GM12801 (cell line): ENCODE results near the gene DNAH3.

Experiments
- TF ChIP-seq, protein P1 (sequence below): IDR thresholded peaks from one replicate; pipeline ENCODE4 v1.5.1; 2011; ENCODE audit warnings: control low read depth; ENCODE audit not compliant: insufficient read length; ENCODE audit errors: extremely low read depth

Gene DNAH3

GRCh38 chr16:21036471-21036870, 114.2 kb downstream of the DNAH3 start:
- TF ChIP-seq, protein P1, sequence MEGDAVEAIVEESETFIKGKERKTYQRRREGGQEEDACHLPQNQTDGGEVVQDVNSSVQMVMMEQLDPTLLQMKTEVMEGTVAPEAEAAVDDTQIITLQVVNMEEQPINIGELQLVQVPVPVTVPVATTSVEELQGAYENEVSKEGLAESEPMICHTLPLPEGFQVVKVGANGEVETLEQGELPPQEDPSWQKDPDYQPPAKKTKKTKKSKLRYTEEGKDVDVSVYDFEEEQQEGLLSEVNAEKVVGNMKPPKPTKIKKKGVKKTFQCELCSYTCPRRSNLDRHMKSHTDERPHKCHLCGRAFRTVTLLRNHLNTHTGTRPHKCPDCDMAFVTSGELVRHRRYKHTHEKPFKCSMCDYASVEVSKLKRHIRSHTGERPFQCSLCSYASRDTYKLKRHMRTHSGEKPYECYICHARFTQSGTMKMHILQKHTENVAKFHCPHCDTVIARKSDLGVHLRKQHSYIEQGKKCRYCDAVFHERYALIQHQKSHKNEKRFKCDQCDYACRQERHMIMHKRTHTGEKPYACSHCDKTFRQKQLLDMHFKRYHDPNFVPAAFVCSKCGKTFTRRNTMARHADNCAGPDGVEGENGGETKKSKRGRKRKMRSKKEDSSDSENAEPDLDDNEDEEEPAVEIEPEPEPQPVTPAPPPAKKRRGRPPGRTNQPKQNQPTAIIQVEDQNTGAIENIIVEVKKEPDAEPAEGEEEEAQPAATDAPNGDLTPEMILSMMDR: no peak

DNA sequence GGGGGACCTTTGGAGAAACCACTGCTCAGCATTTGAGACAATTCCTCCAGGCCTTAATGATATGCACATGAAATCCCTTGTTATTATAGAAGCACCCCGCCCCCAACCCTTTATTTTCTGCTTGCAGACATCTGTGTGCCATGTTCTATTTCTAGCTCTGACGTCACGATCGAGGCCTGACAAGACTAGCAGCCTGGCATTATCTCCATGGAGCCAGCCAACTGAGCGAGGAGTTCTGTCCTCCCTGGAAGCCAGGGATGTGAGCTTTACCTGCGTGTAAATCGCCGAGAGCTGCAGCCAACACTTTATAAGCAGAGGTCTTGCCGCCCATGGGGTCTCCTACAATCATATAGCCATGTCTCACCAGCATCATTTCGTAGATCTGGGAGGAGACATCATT, 116.9 kb downstream of the DNAH3 start:
- TF ChIP-seq, protein P1: no peak

GRCh38 chr16:21033264-21033663, 117.4 kb downstream of the DNAH3 start:
- TF ChIP-seq, protein P1: no peak

GRCh38 chr16:21028728-21029127, 121.9 kb downstream of the DNAH3 start:
- TF ChIP-seq, protein P1: no peak

DNA sequence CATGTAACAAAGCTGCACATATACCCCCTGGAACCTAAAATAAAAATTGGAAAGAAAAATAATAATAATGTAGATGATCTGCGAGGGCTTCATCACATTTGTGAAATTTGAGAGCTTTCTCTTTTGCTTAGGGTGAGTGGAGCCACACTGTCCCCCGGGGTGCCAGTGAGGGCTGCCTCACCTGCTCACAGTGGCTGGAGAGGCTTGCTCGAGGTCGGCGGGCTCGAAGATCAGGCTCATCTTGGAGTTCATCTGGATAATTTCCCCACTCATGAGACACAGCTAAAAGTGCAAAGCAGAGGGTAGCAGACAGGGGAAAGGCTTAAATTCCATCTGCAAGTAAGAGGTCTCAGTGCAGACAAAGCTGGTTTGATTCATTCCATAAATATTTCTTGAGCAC, 123.8 kb downstream of the DNAH3 start:
- TF ChIP-seq, protein P1: no peak

GRCh38 chr16:21023509-21024202, 127.0 kb downstream of the DNAH3 start:
- TF ChIP-seq, protein P1: no peak

DNA sequence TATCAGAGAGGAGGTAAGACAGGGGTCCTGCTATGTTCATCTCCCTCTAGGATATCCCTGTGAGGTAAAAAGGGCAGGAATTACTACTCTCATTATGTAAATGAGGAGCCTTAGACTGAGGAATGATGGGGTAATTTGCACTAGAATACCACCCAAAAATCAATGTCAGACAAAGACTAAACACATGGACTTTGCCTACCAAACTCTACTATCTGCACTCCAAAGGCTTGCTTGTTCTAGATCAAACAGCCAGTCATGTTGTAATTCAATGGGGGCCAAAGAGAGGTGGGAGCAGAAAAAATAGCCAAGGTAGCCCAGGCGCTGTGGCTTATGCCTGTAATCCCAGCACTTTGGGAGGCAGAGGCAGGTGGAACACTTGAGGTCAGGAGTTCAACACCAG, 129.3 kb downstream of the DNAH3 start:
- TF ChIP-seq, protein P1: no peak
